GM23248 (cell line): ENCODE results near the gene KCNE4. TPM values are rescaled to one million over a fixed set of nuclear protein-coding genes. Genes with fewer than 3 reads are reported as not detected.
A peak's percentile ranks its signal among the peaks of the same experiment; 100 is the strongest.
"Not testable (repeated sequence)": the region's sequence is repeated elsewhere in the genome, so short reads cannot be mapped to it uniquely, and the experiment has no call there.

Source experiments
- DNase-seq: peaks from one replicate; pipeline ENCODE4 v3.0.0-alpha.2; 2015
- H2AFZ ChIP-seq: fragments of 200-600 bp; sonication (generic); 2 replicates; pipeline ENCODE4 v1.6.1; 2016; ENCODE audit warnings: antibody characterized with exemption
- H3F3A ChIP-seq: fragments of 200-600 bp; sonication (generic); 2 replicates; pipeline ENCODE4 v1.6.1; 2016; ENCODE audit warnings: mild to moderate bottlenecking, antibody characterized with exemption, mixed run types; ENCODE audit not compliant: insufficient read depth
- H3K27ac ChIP-seq: fragments of 200-600 bp; sonication (generic); 2 replicates; pipeline ENCODE4 v1.5.1; 2016; ENCODE audit warnings: mild to moderate bottlenecking
- H3K27me3 ChIP-seq: fragments of 200-600 bp; sonication (generic); replicated peaks from 2 replicates; pipeline ENCODE4 v1.6.1; 2016; ENCODE audit warnings: mild to moderate bottlenecking; ENCODE audit not compliant: insufficient read depth
- H3K36me3 ChIP-seq: fragments of 200-600 bp; sonication (generic); 2 replicates; pipeline ENCODE4 v1.6.1; 2016; ENCODE audit warnings: low read depth, mild to moderate bottlenecking
- H3K4me1 ChIP-seq: fragments of 200-600 bp; sonication (generic); 2 replicates; pipeline ENCODE4 v1.6.1; 2016; ENCODE audit warnings: mild to moderate bottlenecking; ENCODE audit not compliant: insufficient read depth
- H3K4me2 ChIP-seq: fragments of 200-600 bp; sonication (generic); one replicate; pipeline ENCODE4 v1.6.1; 2016; ENCODE audit warnings: mild to moderate bottlenecking; ENCODE audit not compliant: unreplicated experiment
- H3K4me3 ChIP-seq: fragments of 200-600 bp; sonication (generic); 2 replicates; pipeline ENCODE4 v1.5.1; 2016; ENCODE audit warnings: mild to moderate bottlenecking
- H3K79me2 ChIP-seq: fragments of 200-600 bp; sonication (generic); 2 replicates; pipeline ENCODE4 v1.6.1; 2016; ENCODE audit warnings: mild to moderate bottlenecking; ENCODE audit not compliant: insufficient read depth
- H3K9ac ChIP-seq: fragments of 200-600 bp; sonication (generic); 2 replicates; pipeline ENCODE4 v1.6.1; 2016; ENCODE audit warnings: mild to moderate bottlenecking
- H3K9me2 ChIP-seq: fragments of 200-600 bp; sonication (generic); 2 replicates; pipeline ENCODE4 v1.6.1; 2016; ENCODE audit warnings: mixed run types, mild to moderate bottlenecking, moderate library complexity; ENCODE audit not compliant: insufficient read depth
- H3K9me3 ChIP-seq: fragments of 200-600 bp; sonication (generic); one replicate; pipeline ENCODE4 v1.6.1; 2017; ENCODE audit warnings: low read depth
- H4K20me1 ChIP-seq: fragments of 200-600 bp; sonication (generic); 2 replicates; pipeline ENCODE4 v1.6.0; 2016; ENCODE audit not compliant: insufficient read depth
- EZH2 ChIP-seq: fragments of 200-600 bp; sonication (generic); IDR thresholded peaks from 2 replicates; pipeline ENCODE4 v1.6.1; 2018; ENCODE audit warnings: antibody characterized with exemption, mild to moderate bottlenecking; ENCODE audit not compliant: insufficient read depth, poor library complexity, severe bottlenecking
- EZH2phosphoT487 ChIP-seq: fragments of 200-600 bp; sonication (generic); IDR thresholded peaks from 2 replicates; pipeline ENCODE4 v1.6.1; 2018; ENCODE audit warnings: antibody characterized with exemption, moderate library complexity, mild to moderate bottlenecking, low read depth; ENCODE audit not compliant: insufficient read depth
- WGBS, 2 experiments: methylation state at CpG; one replicate each; pipeline ENCODE4 v1.1.6; 2015 to 2017; ENCODE audit warnings: low lambda C conversion rate in 2 of 2, low coverage in 1 of 2; ENCODE audit errors: missing lambda C conversion rate in 2 of 2; 5-methylcytosine and 5-hydroxymethylcytosine counted together
- in situ Hi-C: fragments of 300-500 bp; cut with MboI; formaldehyde crosslinking; loops from 2 replicates; pipeline ENCODE4 v1.15.0; 2020
- polyA plus RNA-seq: library from polyadenylated mRNA; unstranded; fragments of >200 nt; fragmentation: Nextera tagmentation; extraction: Ambion mirVana; gene quantifications from 2 replicates; pipeline ENCODE4 v1.2.1, GENCODE V29; 2016
- total RNA-seq: library from RNA; depleted of rRNA; stranded (reverse); fragments of >200 nt; shearing (Covaris generic); gene quantifications from 2 replicates; pipeline ENCODE4 v1.2.3, GENCODE V29; 2014

KCNE4 gene
- total and polyA plus RNA-seq, 2 experiments from 2014 or later, result 3.3 to 5.9 TPM

DNA sequence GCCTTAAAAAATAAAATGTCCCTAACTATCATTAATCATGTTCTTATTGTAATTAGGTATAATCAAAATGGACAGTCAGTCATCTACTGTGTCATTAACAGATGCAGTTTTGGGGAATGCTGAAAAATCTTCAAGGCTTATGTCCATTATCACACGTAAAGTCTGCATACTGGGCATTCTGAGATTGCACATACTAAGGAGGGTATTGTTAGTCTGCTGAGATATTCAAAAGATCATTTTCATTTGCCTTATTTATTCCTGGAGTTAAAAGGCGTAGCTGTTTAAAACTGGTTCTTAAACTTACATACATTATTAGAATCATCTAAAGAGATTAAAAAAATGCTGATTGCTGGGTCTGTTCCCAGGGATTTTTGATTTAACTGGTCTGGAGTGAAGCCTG is 27.4 kb downstream of the KCNE4 start:
- H2AFZ ChIP-seq, result no peak overlapping the region
- no peak overlapping the region for H3K4me2 ChIP-seq
- H3K4me1 ChIP-seq, result peaks cover 8% of the 10 kb centered on the region
- no peaks in the 10 kb centered on the region for H3K9me2 ChIP-seq
- H3K36me3 ChIP-seq, result no peaks in the 10 kb centered on the region
- H3K9ac ChIP-seq, result no peak overlapping the region
- no peaks in the 10 kb centered on the region for H3K9me3 ChIP-seq
- in situ Hi-C loops, result no loop called here
- H3K27ac ChIP-seq, result no peak overlapping the region
- DNase-seq, result no peak
- no peaks in the 10 kb centered on the region for H4K20me1 ChIP-seq
- H3K4me3 ChIP-seq, result no peak overlapping the region
- TF ChIP-seq EZH2 (no peak), EZH2phosphoT487 (no peak)
- no peaks in the 10 kb centered on the region for H3K79me2 ChIP-seq
- 95 to 97% methylated on average over 2 of the region's 2 CpGs for WGBS, 2 experiments
- H3F3A ChIP-seq, result peaks cover 14% of the 10 kb centered on the region
- no peaks in the 10 kb centered on the region for H3K27me3 ChIP-seq

DNA sequence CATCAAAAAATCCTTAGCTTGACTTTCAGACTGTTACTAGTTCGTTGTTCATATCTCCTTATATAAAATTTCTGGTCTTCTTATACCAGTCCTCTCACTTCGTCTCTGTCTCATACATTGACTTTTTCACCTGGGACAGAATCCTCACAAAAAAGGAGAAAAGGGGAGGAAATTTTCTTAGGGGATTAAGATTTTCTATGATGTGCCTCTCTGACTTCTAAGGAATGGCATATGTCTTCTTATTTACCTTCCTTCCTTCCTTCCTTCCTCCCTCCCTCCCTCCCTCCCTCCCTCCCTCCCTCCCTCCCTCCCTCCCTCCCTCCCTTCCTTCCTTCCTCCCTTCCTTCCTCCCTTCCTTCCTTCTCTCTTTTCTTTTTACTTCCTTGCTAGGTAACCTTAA is 27.9 kb downstream of the KCNE4 start:
- H3K79me2 ChIP-seq, result no peaks in the 10 kb centered on the region
- no peaks in the 10 kb centered on the region for H4K20me1 ChIP-seq
- 94 to 97% methylated on average over 2 of the region's 2 CpGs for WGBS, 2 experiments
- no peak overlapping the region for H3K4me3 ChIP-seq
- peaks cover 8% of the 10 kb centered on the region for H3K4me1 ChIP-seq
- DNase-seq, result no peak
- no peak overlapping the region for H3K9ac ChIP-seq
- H3F3A ChIP-seq, result peaks cover 14% of the 10 kb centered on the region
- H3K4me2 ChIP-seq, result no peak overlapping the region
- TF ChIP-seq EZH2phosphoT487 (no peak), EZH2 (no peak)
- no peaks in the 10 kb centered on the region for H3K9me2 ChIP-seq
- no peaks in the 10 kb centered on the region for H3K9me3 ChIP-seq
- H2AFZ ChIP-seq, result no peak overlapping the region
- in situ Hi-C loops, result no loop called here
- no peaks in the 10 kb centered on the region for H3K27me3 ChIP-seq
- no peak overlapping the region for H3K27ac ChIP-seq
- H3K36me3 ChIP-seq, result no peaks in the 10 kb centered on the region

DNA sequence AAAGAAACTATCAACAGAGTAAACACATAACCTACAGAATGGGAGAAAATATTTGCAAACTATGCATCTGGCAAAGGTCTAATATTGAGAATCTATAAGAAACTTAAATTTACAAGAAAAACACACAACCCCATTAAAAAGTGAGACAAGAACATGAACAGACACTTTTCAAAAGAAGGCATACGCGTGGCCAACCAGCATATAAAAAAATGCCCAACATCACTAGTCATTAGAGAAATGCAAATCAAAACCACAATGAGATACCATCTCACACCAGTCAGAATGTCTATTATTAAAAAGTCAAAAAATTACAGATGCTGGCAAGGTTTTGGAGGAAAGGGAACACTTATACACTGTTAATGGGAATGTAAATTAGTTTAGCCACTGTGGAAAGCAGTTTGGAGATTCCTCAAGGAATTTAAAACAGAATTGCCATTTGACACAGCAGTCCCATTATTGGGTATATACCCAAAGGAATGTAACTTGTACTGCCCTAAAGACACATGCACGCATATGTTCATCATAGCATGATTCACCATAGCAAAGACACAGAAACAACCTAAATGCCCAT is 28.9 kb downstream of the KCNE4 start:
- H2AFZ ChIP-seq, H3K9me3 ChIP-seq, H3K79me2 ChIP-seq, in situ Hi-C loops, H3K4me3 ChIP-seq, H3F3A ChIP-seq, H3K9ac ChIP-seq, H3K9me2 ChIP-seq, H3K36me3 ChIP-seq, H3K27me3 ChIP-seq, H3K4me1 ChIP-seq, H3K4me2 ChIP-seq, DNase-seq, H3K27ac ChIP-seq, H4K20me1 ChIP-seq: not testable (repeated sequence)
- 60 to 61% methylated on average over 3 of the region's 3 CpGs for WGBS, 2 experiments

DNA sequence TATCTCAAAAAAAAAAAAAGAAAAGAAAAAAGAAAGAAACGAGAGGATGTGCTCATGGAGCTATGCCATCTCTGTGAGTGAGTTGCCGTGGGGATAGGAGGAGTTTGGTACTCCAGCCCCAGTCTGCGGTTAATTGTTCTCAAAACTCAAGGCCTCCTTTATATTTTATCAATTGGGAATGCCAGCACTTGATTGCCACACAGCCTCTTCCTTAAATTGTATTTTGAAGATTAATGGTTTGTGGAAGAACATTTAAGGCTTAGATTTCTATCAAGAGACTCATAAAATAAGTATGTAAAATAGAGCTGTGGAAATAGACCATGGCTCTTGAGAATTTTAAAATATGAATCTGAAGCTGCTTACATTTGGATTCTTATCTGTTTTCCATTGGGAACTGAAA is 29.8 kb downstream of the KCNE4 start:
- in situ Hi-C loops, result no loop called here
- WGBS, 2 experiments, result 22 to 27% methylated on average over 3 of the region's 3 CpGs

DNA sequence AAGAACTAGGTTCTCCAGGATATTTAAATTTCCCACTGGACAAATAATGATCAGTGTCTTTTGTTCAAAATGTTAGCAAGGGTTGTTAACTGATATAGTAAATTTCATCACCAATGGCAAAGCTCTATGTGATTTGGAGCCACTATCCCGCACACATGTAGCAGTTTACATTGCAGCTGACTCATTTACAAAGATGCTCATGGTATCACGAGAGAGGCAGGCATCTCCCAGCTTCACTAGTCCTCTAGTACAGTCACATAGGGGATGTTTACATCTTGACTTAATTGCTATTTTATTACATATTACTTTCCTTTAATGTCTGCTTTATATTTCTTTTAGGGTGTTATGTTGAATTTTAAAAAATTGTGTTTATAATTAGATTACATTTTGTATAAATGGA is 30.7 kb downstream of the KCNE4 start:
- H3K27ac ChIP-seq, result no peak overlapping the region
- no peaks in the 10 kb centered on the region for H3K9me2 ChIP-seq
- DNase-seq, result peak; percentile 33

More for the DNA sequence above, 29.8 kb downstream of the KCNE4 start:
- Histone ChIP-seq H3F3A (0 out of 2 replicates have a peak, but pooled peaks cover 3% of the 10 kb centered on the region), H3K79me2 (no peaks in the 10 kb centered on the region), H3K9me2 (no peaks in the 10 kb centered on the region), H2AFZ (no peak overlapping the region), H3K4me2 (no peak overlapping the region), H3K27ac (no peak overlapping the region), H3K36me3 (no peaks in the 10 kb centered on the region), H3K4me1 (no peaks in the 10 kb centered on the region; the same call in 1 of the 2 replicates), H3K27me3 (no peaks in the 10 kb centered on the region), H3K4me3 (no peak overlapping the region), H4K20me1 (no peaks in the 10 kb centered on the region), H3K9me3 (no peaks in the 10 kb centered on the region), H3K9ac (no peak overlapping the region)
- DNase-seq, result peak; percentile 38
- TF ChIP-seq EZH2, result no peak
- TF ChIP-seq EZH2phosphoT487, result no peak

More for the DNA sequence above, 30.7 kb downstream of the KCNE4 start:
- 0 to 4% methylated on average over 2 of the region's 2 CpGs for WGBS, 2 experiments
- no peak for TF ChIP-seq EZH2
- TF ChIP-seq EZH2phosphoT487, result no peak
- H2AFZ ChIP-seq, result no peak overlapping the region
- no peak overlapping the region for H3K4me3 ChIP-seq
- no peaks in the 10 kb centered on the region for H3K9me3 ChIP-seq
- no peak overlapping the region for H3K4me2 ChIP-seq
- H3K36me3 ChIP-seq, result no peaks in the 10 kb centered on the region
- no peaks in the 10 kb centered on the region for H3F3A ChIP-seq
- H3K4me1 ChIP-seq, result no peaks in the 10 kb centered on the region
- H3K9ac ChIP-seq, result no peak overlapping the region
- in situ Hi-C loops, result no loop called here
- no peaks in the 10 kb centered on the region for H3K27me3 ChIP-seq
- H4K20me1 ChIP-seq, result no peaks in the 10 kb centered on the region
- H3K79me2 ChIP-seq, result no peaks in the 10 kb centered on the region
